ENCODE data around the gene TPR. TPM values are rescaled to one million over a fixed set of nuclear protein-coding genes. Genes with fewer than 3 reads are reported as not detected.

TPR gene
- total RNA-seq, 1 experiment from 2014 or later, result 107 TPM

DNA sequence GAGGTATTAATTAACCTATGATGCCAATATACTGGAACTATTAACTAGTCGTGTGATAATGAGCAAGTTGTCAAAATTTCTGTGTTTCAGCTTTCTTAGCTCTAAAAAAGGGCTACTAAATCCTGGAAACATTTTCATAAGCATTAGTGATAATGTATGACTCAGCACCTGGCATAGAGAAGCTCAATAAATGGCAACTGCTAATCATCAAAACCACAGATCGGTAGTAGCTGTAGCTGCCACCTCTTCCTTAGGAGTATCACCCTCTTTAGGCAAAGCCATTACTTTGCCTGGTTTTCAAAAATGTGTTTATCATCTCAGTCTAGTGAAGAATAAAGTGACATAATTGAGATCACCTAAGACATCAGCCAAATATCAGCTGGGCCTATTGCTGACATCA, 75.5 kb downstream of the TPR start:
- Mint-ChIP-seq H3K27me3 (ENCODE audit: low read depth) (no peaks in the 10 kb centered on the region), H3K4me1 (no peaks in the 10 kb centered on the region), H3K4me3 (no peak overlapping the region), H3K9me3 (no peaks in the 10 kb centered on the region), H3K27ac (no peak overlapping the region), H3K36me3 (ENCODE audit: insufficient read depth in 1 of 3, low read depth in 3 of 3) (no peaks in the 10 kb centered on the region)
- no peak overlapping the region for H4K91ac ChIP-seq (ENCODE audit: insufficient read length, low read depth, low read length)
- no peak overlapping the region for H2AFZ ChIP-seq (ENCODE audit: low read length)
- no peaks in the 10 kb centered on the region for H3K9me3 ChIP-seq (ENCODE audit: control insufficient read depth, low read depth, low read length)
- no peak overlapping the region for H3K9ac ChIP-seq (ENCODE audit: extremely low read depth, insufficient read length, low read length)
- H4K8ac ChIP-seq (replicated peaks; ENCODE audit: insufficient read length, low read depth, low read length), result no peak overlapping the region
- H3K23me2 ChIP-seq (ENCODE audit: insufficient read length, low read depth, low read length, poor library complexity, severe bottlenecking), result no peaks in the 10 kb centered on the region
- no peak overlapping the region for H2BK20ac ChIP-seq (ENCODE audit: low read depth, low read length, poor library complexity, severe bottlenecking)
- H3K27ac ChIP-seq (ENCODE audit: insufficient read length, low read depth, low read length), result no peak overlapping the region
- H3K14ac ChIP-seq (ENCODE audit: insufficient read depth, low read length), result no peak overlapping the region
- no peak overlapping the region for H2AK5ac ChIP-seq (ENCODE audit: insufficient read length, low read length)
- no peak for DNase-seq
- H3K4ac ChIP-seq (ENCODE audit: low read depth, low read length), result no peak overlapping the region
- no CpG with 5 or more reads among the region's 2 CpGs for WGBS (ENCODE audit: extremely low coverage, insufficient read length, low lambda C conversion rate)
- no peaks in the 10 kb centered on the region for H3K79me2 ChIP-seq (ENCODE audit: insufficient read depth, low read length)
- H4K20me1 ChIP-seq (ENCODE audit: control insufficient read depth, insufficient read depth, insufficient read length), result no peaks in the 10 kb centered on the region
- no peak overlapping the region for H3T11ph ChIP-seq (ENCODE audit: low read length)
- H2BK5ac ChIP-seq (ENCODE audit: insufficient read length, low read length), result no peak overlapping the region
- H4K5ac ChIP-seq (ENCODE audit: insufficient read length, low read depth, low read length), result no peak overlapping the region
- no peak overlapping the region for H3K56ac ChIP-seq (ENCODE audit: insufficient read length, low read depth, low read length)
- H2BK120ac ChIP-seq (ENCODE audit: low read depth, low read length, poor library complexity, severe bottlenecking), result no peak overlapping the region
- TF ChIP-seq, protein P1, sequence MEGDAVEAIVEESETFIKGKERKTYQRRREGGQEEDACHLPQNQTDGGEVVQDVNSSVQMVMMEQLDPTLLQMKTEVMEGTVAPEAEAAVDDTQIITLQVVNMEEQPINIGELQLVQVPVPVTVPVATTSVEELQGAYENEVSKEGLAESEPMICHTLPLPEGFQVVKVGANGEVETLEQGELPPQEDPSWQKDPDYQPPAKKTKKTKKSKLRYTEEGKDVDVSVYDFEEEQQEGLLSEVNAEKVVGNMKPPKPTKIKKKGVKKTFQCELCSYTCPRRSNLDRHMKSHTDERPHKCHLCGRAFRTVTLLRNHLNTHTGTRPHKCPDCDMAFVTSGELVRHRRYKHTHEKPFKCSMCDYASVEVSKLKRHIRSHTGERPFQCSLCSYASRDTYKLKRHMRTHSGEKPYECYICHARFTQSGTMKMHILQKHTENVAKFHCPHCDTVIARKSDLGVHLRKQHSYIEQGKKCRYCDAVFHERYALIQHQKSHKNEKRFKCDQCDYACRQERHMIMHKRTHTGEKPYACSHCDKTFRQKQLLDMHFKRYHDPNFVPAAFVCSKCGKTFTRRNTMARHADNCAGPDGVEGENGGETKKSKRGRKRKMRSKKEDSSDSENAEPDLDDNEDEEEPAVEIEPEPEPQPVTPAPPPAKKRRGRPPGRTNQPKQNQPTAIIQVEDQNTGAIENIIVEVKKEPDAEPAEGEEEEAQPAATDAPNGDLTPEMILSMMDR (conservative IDR thresholded peaks at IDR 0.05), result no peak
- H3K4me2 ChIP-seq (ENCODE audit: insufficient read depth, insufficient read length, low read length), result no peak overlapping the region
- no peak overlapping the region for H3K23ac ChIP-seq (ENCODE audit: insufficient read length, low read depth, low read length)
- H3K79me1 ChIP-seq (ENCODE audit: insufficient read depth, low read depth, low read length, poor library complexity, severe bottlenecking), result no peaks in the 10 kb centered on the region
- no peak overlapping the region for H3K18ac ChIP-seq (ENCODE audit: insufficient read length, low read depth, low read length)
- H2BK15ac ChIP-seq (ENCODE audit: low read depth, low read length), result no peak overlapping the region
- no peaks in the 10 kb centered on the region for H3K27me3 ChIP-seq (ENCODE audit: insufficient read depth, low read length)
- H2BK12ac ChIP-seq (ENCODE audit: insufficient read length, low read depth, low read length), result no peak overlapping the region
- no peaks in the 10 kb centered on the region for H3K4me1 ChIP-seq (ENCODE audit: insufficient read depth, low read length)
